ENCODE measurements around the gene PSD2. TPM values are rescaled to one million over a fixed set of nuclear protein-coding genes. Genes with fewer than 3 reads are reported as not detected.
A peak's percentile ranks its signal among the peaks of the same experiment; 100 is the strongest.
"Not testable (repeated sequence)": the region's sequence is repeated elsewhere in the genome, so short reads cannot be mapped to it uniquely, and the experiment has no call there.

PSD2 gene
- total and polyA plus RNA-seq, 4 donors, result 0.05 TPM; not detected in 3

DNA sequence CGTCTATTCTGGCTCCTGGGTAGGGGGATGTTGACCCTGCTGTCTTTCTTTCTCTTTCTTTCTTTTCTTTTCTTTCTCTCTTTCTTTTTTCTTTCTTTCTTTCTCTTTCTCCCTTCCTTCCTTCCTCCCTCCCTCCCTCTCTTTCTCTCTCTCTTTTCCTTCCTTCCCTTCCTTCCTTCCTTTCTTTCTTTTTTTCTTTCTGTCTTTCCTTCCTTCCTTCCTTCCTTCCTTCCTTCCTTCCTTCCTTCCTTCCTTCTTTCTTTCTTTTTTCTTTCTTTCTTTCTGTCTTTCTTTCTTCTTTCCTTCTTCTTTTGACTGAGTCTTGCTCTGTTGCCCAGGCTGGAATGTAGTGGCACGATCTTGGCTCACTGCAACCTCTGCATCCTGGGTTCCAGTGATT, 3.0 kb upstream of the PSD2 start:
- H3K9ac ChIP-seq (ENCODE audit: low read depth in 1 of 2, low read length in 2 of 2); H3K36me3 ChIP-seq (ENCODE audit: control insufficient read depth in 4 of 4, insufficient read depth in 3 of 4, low read depth in 1 of 4, low read length in 3 of 4); H3K27ac ChIP-seq (ENCODE audit: low read depth in 1 of 2, low read length in 2 of 2); H3K4me3 ChIP-seq (ENCODE audit: low read depth in 1 of 3, low read length in 3 of 3); H3K9me3 ChIP-seq (ENCODE audit: control insufficient read depth in 4 of 4, low read length in 3 of 4); DNase-seq (ENCODE audit: low spot score); H3K27me3 ChIP-seq (ENCODE audit: control insufficient read depth in 4 of 4, insufficient read depth in 4 of 4, low read length in 3 of 4): not testable (repeated sequence)
- peaks cover 0 to 15% (median 5%) of the 10 kb centered on the region in 4 donors for H3K4me1 ChIP-seq (ENCODE audit: control insufficient read depth in 4 of 4, insufficient read depth in 4 of 4, low read length in 3 of 4)
- WGBS, result 93% methylated on average over 2 of the region's 2 CpGs

DNA sequence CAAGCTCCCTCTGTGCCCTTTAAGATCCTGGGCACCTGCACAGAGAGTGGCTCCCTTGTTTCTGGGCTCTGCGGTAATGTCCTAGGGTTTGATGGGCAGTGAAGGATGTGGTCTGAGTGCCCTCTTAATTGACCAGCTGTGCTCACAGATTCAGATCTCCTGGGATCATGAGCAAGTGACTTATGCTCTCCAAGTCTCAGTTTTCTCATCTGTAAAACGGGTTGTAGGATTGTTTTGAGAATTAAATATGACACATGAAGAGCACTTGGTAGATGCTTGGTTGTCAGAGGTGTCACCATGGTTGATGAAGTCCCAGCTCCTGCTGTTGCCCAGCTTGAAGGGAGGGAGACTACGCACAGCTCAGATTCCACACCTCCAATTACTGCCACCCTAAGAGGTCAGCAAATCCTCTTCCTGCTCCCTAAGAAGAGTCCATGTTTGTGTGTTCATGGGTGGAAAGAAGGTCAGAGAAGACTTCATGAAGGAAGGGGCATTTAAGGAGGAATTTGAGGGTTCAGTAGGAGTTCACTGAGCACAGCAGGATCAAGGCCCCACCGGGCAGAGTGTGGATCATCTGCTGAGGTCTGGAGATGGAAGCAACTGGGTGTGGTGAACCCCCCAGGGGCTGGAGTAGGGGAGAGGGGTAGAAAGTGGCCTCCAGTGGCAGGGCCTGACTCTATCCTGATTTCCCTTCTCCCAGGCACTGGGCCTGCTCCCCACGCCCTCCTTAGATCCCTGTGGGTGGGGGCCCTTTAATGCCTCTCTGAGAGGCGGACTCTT, 1.4 kb upstream of the PSD2 start:
- DNase-seq (ENCODE audit: low spot score), result no peak
- Histone ChIP-seq H3K36me3 (ENCODE audit: control insufficient read depth in 4 of 4, insufficient read depth in 3 of 4, low read depth in 1 of 4, low read length in 3 of 4) (no peaks in the 10 kb centered on the region), H3K27me3 (ENCODE audit: control insufficient read depth in 4 of 4, insufficient read depth in 4 of 4, low read length in 3 of 4) (peaks cover 0 to 8% (median 2%) of the 10 kb centered on the region in 4 donors), H3K9me3 (ENCODE audit: control insufficient read depth in 4 of 4, low read length in 3 of 4) (no peaks in the 10 kb centered on the region), H3K4me3 (ENCODE audit: low read depth in 1 of 3, low read length in 3 of 3) (no peak overlapping the region), H3K9ac (ENCODE audit: low read depth in 1 of 2, low read length in 2 of 2) (no peak overlapping the region), H3K4me1 (ENCODE audit: control insufficient read depth in 4 of 4, insufficient read depth in 4 of 4, low read length in 3 of 4) (peaks cover 0 to 10% (median 2%) of the 10 kb centered on the region in 4 donors), H3K27ac (ENCODE audit: low read depth in 1 of 2, low read length in 2 of 2) (no peak overlapping the region)
- 74% methylated on average over 6 of the region's 6 CpGs for WGBS
- TF ChIP-seq HNF4G (IDR thresholded peaks at IDR 0.05), result no peak
- TF ChIP-seq, protein P1, sequence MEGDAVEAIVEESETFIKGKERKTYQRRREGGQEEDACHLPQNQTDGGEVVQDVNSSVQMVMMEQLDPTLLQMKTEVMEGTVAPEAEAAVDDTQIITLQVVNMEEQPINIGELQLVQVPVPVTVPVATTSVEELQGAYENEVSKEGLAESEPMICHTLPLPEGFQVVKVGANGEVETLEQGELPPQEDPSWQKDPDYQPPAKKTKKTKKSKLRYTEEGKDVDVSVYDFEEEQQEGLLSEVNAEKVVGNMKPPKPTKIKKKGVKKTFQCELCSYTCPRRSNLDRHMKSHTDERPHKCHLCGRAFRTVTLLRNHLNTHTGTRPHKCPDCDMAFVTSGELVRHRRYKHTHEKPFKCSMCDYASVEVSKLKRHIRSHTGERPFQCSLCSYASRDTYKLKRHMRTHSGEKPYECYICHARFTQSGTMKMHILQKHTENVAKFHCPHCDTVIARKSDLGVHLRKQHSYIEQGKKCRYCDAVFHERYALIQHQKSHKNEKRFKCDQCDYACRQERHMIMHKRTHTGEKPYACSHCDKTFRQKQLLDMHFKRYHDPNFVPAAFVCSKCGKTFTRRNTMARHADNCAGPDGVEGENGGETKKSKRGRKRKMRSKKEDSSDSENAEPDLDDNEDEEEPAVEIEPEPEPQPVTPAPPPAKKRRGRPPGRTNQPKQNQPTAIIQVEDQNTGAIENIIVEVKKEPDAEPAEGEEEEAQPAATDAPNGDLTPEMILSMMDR (IDR thresholded peaks at IDR 0.05; ENCODE audit: low read depth, low read length, missing input control), result no peak
- TF ChIP-seq, protein P2, sequence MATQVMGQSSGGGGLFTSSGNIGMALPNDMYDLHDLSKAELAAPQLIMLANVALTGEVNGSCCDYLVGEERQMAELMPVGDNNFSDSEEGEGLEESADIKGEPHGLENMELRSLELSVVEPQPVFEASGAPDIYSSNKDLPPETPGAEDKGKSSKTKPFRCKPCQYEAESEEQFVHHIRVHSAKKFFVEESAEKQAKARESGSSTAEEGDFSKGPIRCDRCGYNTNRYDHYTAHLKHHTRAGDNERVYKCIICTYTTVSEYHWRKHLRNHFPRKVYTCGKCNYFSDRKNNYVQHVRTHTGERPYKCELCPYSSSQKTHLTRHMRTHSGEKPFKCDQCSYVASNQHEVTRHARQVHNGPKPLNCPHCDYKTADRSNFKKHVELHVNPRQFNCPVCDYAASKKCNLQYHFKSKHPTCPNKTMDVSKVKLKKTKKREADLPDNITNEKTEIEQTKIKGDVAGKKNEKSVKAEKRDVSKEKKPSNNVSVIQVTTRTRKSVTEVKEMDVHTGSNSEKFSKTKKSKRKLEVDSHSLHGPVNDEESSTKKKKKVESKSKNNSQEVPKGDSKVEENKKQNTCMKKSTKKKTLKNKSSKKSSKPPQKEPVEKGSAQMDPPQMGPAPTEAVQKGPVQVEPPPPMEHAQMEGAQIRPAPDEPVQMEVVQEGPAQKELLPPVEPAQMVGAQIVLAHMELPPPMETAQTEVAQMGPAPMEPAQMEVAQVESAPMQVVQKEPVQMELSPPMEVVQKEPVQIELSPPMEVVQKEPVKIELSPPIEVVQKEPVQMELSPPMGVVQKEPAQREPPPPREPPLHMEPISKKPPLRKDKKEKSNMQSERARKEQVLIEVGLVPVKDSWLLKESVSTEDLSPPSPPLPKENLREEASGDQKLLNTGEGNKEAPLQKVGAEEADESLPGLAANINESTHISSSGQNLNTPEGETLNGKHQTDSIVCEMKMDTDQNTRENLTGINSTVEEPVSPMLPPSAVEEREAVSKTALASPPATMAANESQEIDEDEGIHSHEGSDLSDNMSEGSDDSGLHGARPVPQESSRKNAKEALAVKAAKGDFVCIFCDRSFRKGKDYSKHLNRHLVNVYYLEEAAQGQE (IDR thresholded peaks at IDR 0.05), result no peak
- TF ChIP-seq TAF1 (conservative IDR thresholded peaks at IDR 0.05), result no peak
- TF ChIP-seq JUND (IDR thresholded peaks at IDR 0.05), result no peak
- TF ChIP-seq RXRA (IDR thresholded peaks at IDR 0.05), result no peak
- TF ChIP-seq NR2F2 (IDR thresholded peaks at IDR 0.05), result no peak
- TF ChIP-seq, protein P3, sequence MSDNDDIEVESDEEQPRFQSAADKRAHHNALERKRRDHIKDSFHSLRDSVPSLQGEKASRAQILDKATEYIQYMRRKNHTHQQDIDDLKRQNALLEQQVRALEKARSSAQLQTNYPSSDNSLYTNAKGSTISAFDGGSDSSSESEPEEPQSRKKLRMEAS (IDR thresholded peaks at IDR 0.05), result no peak
- no peak for TF ChIP-seq YY1 (IDR thresholded peaks at IDR 0.05)

DNA sequence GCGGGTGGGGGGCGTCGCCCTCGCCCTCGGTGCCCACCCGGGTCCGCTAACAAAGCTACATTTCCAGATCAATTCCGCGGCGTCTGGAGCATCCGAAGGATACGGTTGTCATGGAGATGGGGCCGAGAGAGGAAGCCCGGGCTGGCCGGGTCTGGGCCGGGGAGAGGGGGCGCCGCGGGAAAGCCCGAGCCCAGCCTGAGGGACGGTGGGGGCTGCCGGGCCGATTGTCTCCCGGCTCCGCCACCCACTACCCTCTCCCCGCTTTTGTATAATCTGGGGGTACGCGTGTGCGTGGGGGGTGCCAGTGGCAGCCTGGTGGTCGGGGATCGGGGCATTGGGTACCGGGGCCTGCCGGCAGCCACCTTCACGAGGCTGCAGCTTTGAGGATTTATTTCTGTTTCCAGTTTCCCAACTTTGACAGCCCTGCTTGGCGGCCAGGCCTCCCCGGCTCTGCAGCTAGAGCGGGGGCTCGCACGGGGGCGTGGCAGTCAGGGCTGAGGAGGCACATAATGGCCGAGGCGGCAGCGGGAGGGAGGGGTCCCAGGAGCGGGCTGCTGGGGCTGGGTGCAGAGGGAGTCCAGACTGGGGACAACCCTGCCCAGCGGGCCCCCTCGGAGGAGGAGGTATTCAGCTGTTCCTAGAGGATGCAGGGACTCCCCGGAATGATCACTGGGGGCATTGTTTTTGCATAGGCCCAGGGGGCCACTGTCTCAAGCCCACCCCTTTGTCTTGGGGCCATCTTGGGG, 626 bp downstream of the PSD2 start:
- Histone ChIP-seq H3K9me3 (ENCODE audit: control insufficient read depth in 4 of 4, low read length in 3 of 4) (no peaks in the 10 kb centered on the region), H3K4me3 (ENCODE audit: low read depth in 1 of 3, low read length in 3 of 3) (peak overlapping the region in 1 of 3 donors; percentile 54), H3K36me3 (ENCODE audit: control insufficient read depth in 4 of 4, insufficient read depth in 3 of 4, low read depth in 1 of 4, low read length in 3 of 4) (no peaks in the 10 kb centered on the region), H3K9ac (ENCODE audit: low read depth in 1 of 2, low read length in 2 of 2) (no peak overlapping the region), H3K4me1 (ENCODE audit: control insufficient read depth in 4 of 4, insufficient read depth in 4 of 4, low read length in 3 of 4) (peaks cover 0 to 10% (median 2%) of the 10 kb centered on the region in 4 donors), H3K27ac (ENCODE audit: low read depth in 1 of 2, low read length in 2 of 2) (no peak overlapping the region), H3K27me3 (ENCODE audit: control insufficient read depth in 4 of 4, insufficient read depth in 4 of 4, low read length in 3 of 4) (peaks cover 0 to 8% (median 2%) of the 10 kb centered on the region in 4 donors)
- 7% methylated on average over 47 of the region's 47 CpGs for WGBS
- no peak for DNase-seq (ENCODE audit: low spot score)
- TF ChIP-seq JUND (IDR thresholded peaks at IDR 0.05), result no peak
- TF ChIP-seq, protein P2 (IDR thresholded peaks at IDR 0.05), result no peak
- no peak for TF ChIP-seq RAD21 (IDR thresholded peaks at IDR 0.05)
- no peak for TF ChIP-seq HNF4G (IDR thresholded peaks at IDR 0.05)
- no peak for TF ChIP-seq TAF1 (conservative IDR thresholded peaks at IDR 0.05)
- TF ChIP-seq, protein P1 (IDR thresholded peaks at IDR 0.05; ENCODE audit: low read depth, low read length, missing input control), result no peak
